ENCODE data around the gene COBL.

Gene COBL

DNA sequence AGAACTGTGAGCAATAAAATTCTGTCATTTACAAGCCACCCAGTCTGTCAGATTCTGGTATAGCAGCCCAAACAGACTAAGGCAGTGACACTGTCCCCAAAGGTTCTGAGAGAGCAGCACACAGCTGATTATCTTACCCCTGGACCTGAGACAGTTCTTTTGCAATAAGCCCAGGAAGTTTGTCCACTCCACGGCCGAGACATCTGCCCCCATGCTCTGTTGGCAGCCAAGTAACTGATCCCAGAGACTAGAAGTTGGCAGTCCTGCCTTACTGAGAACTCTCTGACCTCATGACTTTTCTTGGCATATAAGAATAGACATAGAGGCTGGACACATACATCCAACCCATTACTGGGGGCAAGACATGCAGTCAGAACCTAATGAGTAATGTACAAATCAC lies 290.9 kb downstream of the COBL start:
- no peaks in the 10 kb centered on the region for H3K9me3 ChIP-seq
- no peaks in the 10 kb centered on the region for H3K4me1 ChIP-seq
- H3K4me3 ChIP-seq, result no peak overlapping the region
- TF ChIP-seq, protein P1, sequence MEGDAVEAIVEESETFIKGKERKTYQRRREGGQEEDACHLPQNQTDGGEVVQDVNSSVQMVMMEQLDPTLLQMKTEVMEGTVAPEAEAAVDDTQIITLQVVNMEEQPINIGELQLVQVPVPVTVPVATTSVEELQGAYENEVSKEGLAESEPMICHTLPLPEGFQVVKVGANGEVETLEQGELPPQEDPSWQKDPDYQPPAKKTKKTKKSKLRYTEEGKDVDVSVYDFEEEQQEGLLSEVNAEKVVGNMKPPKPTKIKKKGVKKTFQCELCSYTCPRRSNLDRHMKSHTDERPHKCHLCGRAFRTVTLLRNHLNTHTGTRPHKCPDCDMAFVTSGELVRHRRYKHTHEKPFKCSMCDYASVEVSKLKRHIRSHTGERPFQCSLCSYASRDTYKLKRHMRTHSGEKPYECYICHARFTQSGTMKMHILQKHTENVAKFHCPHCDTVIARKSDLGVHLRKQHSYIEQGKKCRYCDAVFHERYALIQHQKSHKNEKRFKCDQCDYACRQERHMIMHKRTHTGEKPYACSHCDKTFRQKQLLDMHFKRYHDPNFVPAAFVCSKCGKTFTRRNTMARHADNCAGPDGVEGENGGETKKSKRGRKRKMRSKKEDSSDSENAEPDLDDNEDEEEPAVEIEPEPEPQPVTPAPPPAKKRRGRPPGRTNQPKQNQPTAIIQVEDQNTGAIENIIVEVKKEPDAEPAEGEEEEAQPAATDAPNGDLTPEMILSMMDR (IDR thresholded peaks at IDR 0.05), result no peak
- intact Hi-C loops (cut with DNase I; ENCODE audit: low total_unique reads), result no loop called here
- peaks cover 0 to 6% (median 0%) of the 10 kb centered on the region in 3 donors for H3K36me3 ChIP-seq
- DNase-seq, result no peak
- H3K27me3 ChIP-seq, result no peaks in the 10 kb centered on the region
- no peak overlapping the region for H3K27ac ChIP-seq

DNA sequence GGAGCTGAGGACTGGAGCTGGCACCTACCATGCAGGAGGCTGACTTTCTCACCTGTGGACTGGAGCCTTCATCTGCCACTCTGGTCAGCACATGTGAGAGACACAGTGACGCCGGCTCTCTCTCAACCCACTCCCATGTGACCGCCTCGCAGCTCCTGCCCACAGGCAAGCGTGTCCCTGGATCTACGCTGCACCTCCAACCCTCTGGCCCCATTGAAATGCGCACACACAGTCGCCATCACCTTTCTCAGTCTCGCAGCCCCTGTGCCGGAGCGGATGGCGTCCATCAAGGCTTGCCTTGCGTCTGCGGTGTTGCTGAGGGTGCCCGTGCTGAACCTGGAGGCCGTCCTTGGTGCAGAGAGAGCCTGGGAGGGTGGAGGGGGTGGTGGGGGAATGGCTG lies 291.7 kb downstream of the COBL start:
- no peak overlapping the region for H3K27ac ChIP-seq
- intact Hi-C loops (cut with DNase I; ENCODE audit: low total_unique reads), result no loop called here
- no peak overlapping the region for H3K4me3 ChIP-seq
- H3K27me3 ChIP-seq, result no peaks in the 10 kb centered on the region
- H3K36me3 ChIP-seq, result peaks cover 0 to 6% (median 0%) of the 10 kb centered on the region in 3 donors
- DNase-seq, result no peak
- no peaks in the 10 kb centered on the region for H3K9me3 ChIP-seq
- H3K4me1 ChIP-seq, result no peaks in the 10 kb centered on the region
- TF ChIP-seq, protein P1 (IDR thresholded peaks at IDR 0.05), result no peak

DNA sequence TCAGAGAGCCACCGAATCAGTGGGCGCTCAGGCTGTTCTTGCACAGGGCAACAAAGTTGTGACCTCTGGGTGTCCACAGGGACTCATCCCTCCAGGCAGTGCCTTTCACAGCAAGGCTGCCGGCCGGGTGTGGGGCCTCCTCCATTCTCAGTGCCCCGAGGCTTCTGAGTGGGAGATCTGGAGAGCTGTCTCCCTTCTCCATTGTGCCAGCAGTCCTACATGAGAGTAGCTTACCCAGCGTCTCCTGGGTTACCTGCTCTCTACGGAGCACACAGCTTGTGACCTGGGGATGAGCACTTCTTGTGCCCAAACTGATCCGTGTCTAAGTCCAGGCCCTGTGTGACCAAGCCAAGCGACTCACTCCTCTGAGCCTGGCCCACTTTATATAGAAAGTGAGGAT lies 293.1 kb downstream of the COBL start:
- no peak overlapping the region for H3K27ac ChIP-seq
- no peaks in the 10 kb centered on the region for H3K4me1 ChIP-seq
- no peaks in the 10 kb centered on the region for H3K27me3 ChIP-seq
- H3K9me3 ChIP-seq, result no peaks in the 10 kb centered on the region
- no peak overlapping the region for H3K4me3 ChIP-seq
- DNase-seq, result no peak
- intact Hi-C loops (cut with DNase I; ENCODE audit: low total_unique reads), result no loop called here
- TF ChIP-seq, protein P1 (IDR thresholded peaks at IDR 0.05), result no peak
- peaks cover 0 to 6% (median 0%) of the 10 kb centered on the region in 3 donors for H3K36me3 ChIP-seq

DNA sequence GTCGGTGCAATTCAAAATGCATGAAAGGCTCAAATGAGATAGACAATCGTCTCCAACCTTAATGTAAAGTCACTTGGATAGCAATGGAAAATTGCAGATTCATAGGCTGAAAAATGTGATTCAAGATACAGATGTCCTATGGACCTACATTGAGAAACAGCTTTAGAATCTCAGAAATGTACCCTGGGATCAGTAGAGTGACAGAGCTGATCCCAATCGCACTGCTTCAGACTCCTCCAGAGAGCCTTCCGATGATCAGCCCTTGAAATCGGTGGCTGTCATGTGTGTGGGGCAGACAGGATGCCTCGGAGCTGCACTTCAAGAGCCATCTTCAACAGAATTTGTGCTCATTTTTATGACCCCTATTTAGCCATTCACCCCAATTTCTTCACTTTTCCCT lies 293.8 kb downstream of the COBL start:
- Histone ChIP-seq H3K4me3 (no peak overlapping the region), H3K27me3 (no peaks in the 10 kb centered on the region), H3K27ac (no peak overlapping the region), H3K36me3 (no peaks in the 10 kb centered on the region), H3K4me1 (no peaks in the 10 kb centered on the region), H3K9me3 (no peaks in the 10 kb centered on the region)
- TF ChIP-seq, protein P1 (IDR thresholded peaks at IDR 0.05), result no peak
- intact Hi-C loops (cut with DNase I; ENCODE audit: low total_unique reads), result no loop called here
- DNase-seq, result no peak

DNA sequence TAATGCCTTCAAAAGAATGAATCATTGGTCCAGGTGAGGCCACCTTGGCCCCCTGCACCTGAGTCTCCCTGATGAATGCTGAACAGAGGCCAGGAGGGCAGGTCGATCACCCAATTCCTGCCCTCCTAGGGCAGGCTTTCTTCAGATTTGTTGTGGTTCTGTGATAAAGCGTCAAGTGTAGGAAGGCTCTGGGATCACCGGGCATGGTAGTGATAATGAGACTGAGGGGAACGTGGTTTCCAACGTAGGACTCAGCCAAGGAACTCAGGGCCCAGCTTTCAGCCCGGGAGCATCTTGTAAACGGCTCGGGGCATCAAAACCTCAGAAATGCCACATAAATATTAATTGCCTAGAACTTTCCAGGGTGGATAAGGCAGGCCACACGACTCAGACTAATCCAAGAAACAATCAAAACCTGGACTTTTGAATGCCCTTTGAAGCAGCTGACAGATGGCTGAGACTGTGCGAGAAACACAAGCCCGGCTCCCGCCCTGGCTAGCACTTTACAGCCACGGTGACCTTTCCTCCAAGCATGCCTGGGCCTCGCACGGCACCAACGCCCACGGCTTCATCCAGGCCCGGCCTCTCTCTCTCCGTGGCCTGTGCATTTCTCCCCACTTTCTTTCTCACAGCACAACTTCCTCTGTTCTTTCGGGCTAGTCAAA lies 294.6 kb downstream of the COBL start:
- no peak for DNase-seq
- Histone ChIP-seq H3K36me3 (no peaks in the 10 kb centered on the region), H3K27ac (no peak overlapping the region), H3K4me3 (no peak overlapping the region), H3K4me1 (no peaks in the 10 kb centered on the region), H3K27me3 (no peaks in the 10 kb centered on the region), H3K9me3 (no peaks in the 10 kb centered on the region)
- TF ChIP-seq, protein P1 (IDR thresholded peaks at IDR 0.05), result no peak
- intact Hi-C loops (cut with DNase I; ENCODE audit: low total_unique reads), result no loop called here

DNA sequence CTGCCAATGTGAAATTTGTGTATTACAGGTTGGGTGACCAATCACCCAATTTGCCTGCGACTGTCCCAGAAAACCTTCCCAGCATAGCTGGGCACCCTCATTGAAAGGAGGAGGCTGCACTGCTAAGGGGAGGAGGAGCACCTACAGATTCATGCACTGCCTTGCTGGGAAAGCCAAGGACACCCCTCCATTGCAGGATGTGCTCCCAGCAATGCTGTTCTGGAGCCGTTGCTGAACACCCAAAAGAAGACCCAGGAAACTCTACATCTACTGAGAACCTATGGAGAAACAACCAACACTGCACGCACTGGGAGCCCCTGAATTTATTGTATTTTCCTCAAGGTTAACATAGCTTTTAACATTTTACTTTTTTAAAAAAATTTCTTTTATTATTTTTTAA lies 295.7 kb downstream of the COBL start:
- H3K4me1 ChIP-seq, result no peaks in the 10 kb centered on the region
- no peaks in the 10 kb centered on the region for H3K9me3 ChIP-seq
- no peaks in the 10 kb centered on the region for H3K36me3 ChIP-seq
- H3K27ac ChIP-seq, result no peak overlapping the region
- TF ChIP-seq, protein P1 (IDR thresholded peaks at IDR 0.05), result no peak
- DNase-seq, result no peak
- no peak overlapping the region for H3K4me3 ChIP-seq
- H3K27me3 ChIP-seq, result no peaks in the 10 kb centered on the region
- intact Hi-C loops (cut with DNase I; ENCODE audit: low total_unique reads), result no loop called here
